Measurements from ENCODE around the gene DNAJC3.

DNA sequence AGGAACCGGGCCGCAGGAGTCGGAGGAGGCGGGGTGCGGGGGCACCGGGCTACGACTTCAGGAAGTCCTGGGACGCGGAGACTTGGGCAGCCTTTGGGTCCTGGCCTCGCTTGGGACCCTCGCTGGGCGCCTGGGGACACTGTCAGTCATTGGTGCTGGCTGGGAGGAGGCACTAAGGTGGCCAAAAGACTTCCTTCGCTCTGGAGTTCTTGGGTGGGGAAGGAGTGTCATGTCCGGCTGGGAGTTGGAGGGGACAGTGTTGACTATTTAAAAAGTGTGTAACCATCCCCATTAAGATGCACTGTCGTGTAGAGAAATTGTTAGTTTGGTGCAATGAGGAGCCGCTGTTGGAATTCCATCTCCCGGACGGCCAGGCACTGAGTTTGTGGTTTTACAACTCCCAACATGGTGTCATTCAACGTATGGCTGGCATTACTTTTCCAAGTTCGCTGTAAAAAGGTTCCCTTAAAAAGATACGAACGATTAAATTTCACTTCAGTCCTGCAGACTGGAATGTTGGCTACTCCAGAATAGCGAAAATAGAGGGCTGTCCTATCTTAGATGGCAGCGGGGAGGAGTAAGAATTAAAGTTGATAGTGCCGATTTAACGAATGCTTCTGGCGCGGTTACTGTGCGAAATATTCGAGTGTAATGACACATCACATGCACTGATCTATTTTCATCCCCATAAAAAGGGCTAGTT is 776 bp downstream of the DNAJC3 start:
- no peak for TF ChIP-seq KDM5A (IDR thresholded peaks at IDR 0.05; ENCODE audit: borderline replicate concordance, low read length)
- no peak for TF ChIP-seq POLR2AphosphoS5 (IDR thresholded peaks at IDR 0.05; ENCODE audit: low read depth, low read length)
